GM18867 (cell line): Measurements from ENCODE around the gene ARHGEF17.

Source experiments
- ATAC-seq: cut with Tn5 transposase; IDR thresholded peaks from one replicate; pipeline ENCODE4 v1.9.1; 2021; ENCODE audit warnings: mild to moderate bottlenecking, moderate library complexity; ENCODE audit not compliant: unreplicated experiment

The ARHGEF17 gene

GRCh38 chr11:73404048-73404447 is 96.0 kb downstream of the ARHGEF17 start:
- no peak for ATAC-seq

- ATAC-seq = no peak
Observed at GRCh38 chr11:73404506-73405145, 96.5 kb downstream of the ARHGEF17 start.

- no peak for ATAC-seq
Observed at GRCh38 chr11:73405146-73405510, 97.1 kb downstream of the ARHGEF17 start.

GRCh38 chr11:73406131-73406530 is 98.1 kb downstream of the ARHGEF17 start:
- no peak for ATAC-seq

- ATAC-seq = no peak
Observed at GRCh38 chr11:73406619-73407018, 98.5 kb downstream of the ARHGEF17 start.

- no peak for ATAC-seq
Observed at GRCh38 chr11:73409431-73409830, 101.4 kb downstream of the ARHGEF17 start.

GRCh38 chr11:73410627-73411026 is 102.6 kb downstream of the ARHGEF17 start:
- ATAC-seq = no peak

- ATAC-seq = no peak
Observed at GRCh38 chr11:73411031-73411430, 103.0 kb downstream of the ARHGEF17 start.

GRCh38 chr11:73412308-73412707 is 104.2 kb downstream of the ARHGEF17 start:
- no peak for ATAC-seq

GRCh38 chr11:73413256-73413655 is 105.2 kb downstream of the ARHGEF17 start:
- no peak for ATAC-seq

GRCh38 chr11:73414977-73415651 is 107.0 kb downstream of the ARHGEF17 start:
- no peak for ATAC-seq

GRCh38 chr11:73415854-73416615 is 108.0 kb downstream of the ARHGEF17 start:
- no peak for ATAC-seq

GRCh38 chr11:73416786-73417185 is 108.7 kb downstream of the ARHGEF17 start:
- no peak for ATAC-seq
